ENCODE measurements around the gene ADCY7.
A peak's percentile ranks its signal among the peaks of the same experiment; 100 is the strongest.
"Not testable (repeated sequence)": the region's sequence is repeated elsewhere in the genome, so short reads cannot be mapped to it uniquely, and the experiment has no call there.

Gene ADCY7

DNA sequence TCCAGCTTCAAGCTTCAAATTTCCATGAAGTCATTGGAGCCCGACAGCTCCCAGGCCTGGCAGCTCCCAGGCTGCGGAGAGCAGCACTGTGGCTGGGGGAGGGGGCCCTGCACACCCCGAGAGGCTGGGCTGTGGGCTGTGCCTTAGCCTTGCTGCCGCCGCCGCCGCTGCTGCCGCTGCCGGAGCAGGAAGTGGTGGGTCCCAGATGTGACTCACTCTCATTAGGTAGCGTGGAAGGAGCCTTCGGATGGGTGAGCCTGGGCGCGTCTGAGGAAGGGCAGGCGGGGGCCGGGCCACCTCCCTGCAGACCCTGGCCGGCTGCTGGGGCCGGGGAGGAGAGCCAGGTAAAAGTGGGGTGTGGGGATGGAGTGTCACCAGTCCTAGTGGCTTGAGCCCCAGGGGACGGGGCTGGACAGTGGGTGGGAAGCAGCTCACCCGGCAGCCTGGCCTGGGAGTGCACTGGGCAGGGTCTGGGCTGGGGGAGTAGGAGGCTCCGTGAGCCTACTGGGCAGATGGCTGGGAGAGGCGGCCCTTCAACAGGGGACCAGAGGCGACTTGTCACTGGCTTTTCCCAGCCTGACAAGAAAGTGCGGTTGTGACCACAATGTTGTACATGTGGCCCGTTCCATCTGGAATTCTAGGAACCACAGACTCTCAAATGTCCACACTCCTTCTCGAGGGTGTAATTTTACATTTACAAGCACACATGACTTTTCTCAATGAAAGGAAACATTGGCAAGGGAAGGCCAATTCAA is at the start of gene ADCY7:
Gene ADCY7 (plus strand): TSS at position 215 of the 755 bp plus-strand sequence. CDS start 21,629 bp downstream, outside the sequence.
- DNase-seq (ENCODE audit: low spot score): peak; percentile 94

DNA sequence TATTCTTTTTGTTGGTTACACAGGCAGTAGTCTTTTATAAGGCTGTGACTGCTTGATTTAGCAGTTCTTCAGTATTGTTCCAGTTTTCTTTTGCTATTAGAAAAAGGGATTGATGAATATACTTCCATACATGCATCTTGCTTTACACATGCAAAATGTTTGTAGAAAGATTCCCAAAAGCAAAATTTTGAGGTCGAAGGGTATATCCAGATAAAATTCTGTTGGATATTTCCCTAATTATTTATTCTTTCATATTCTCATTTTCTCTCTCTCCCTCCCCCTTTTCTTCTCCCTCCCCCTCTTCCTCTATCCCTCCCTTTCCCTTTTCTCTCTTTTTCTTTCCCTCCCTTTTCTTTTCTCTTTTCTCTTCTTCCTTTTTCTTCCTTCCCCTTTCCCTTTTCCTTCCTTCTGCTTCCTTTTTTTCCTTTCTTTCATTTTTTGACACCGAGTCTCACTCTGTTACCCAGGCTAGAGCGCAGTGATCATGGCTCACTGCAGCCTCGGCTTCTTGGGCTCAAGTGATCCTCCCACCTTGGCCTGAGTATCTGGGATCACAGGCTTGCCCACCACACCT is 46.9 kb upstream of the ADCY7 start:
- no peak for DNase-seq (ENCODE audit: low spot score)

DNA sequence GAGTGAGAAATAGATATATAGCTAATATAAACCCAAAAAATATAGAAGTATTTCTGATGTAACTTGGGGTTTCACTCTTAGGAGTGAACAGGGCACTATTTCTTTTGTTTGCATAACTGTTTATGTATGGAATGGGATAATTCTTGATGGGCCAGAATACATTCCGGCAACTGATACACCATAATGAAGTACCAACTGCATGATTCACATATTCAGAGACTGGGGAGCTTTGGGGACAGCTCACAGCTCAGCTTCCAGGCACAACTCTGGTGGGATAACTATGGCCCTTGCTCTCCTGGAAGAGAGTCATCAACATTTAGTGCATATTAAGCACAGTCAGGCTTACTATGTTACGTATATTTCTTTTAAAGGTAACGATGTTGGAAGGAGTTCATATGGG is 42.1 kb upstream of the ADCY7 start:
- DNase-seq (ENCODE audit: low spot score): no peak

DNA sequence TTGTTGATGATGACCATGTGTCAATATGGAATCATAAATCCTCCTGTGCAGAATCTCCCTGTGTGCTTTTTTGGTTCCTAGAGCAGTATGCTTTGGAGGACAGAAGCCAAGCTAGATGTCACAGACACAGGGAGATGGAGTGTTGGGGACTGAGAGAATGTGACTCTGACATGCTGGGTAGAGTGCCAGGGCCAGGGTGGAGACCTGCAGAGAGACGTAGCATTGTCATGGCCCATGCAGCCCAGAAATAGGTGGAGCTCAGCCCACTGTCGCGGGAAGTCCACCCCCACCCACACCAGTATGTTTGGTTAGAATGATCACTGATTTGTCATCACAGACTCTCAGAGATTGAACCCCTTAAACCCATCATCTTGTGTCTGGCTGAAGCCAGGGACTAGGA is 39.2 kb upstream of the ADCY7 start:
- DNase-seq (ENCODE audit: low spot score): no peak

DNA sequence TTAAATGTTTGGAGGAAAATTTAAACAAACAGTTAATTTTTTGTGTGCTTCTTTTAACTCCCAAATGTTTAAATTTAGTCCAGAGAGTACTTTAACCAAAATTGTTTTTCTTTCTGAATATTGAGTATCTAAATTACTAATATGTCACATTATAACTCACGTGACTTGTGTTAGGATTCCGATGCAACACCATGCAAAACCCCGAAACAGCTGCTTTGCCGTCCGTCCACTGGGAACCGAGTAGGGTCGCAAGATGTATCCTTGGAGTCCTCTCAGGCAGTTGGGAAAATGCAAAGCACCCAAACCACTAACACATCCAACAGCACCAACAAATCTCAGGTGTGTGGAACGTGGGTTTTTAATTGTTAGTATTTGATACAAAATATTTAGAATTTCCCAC is 38.7 kb upstream of the ADCY7 start:
- no peak for DNase-seq (ENCODE audit: low spot score)

DNA sequence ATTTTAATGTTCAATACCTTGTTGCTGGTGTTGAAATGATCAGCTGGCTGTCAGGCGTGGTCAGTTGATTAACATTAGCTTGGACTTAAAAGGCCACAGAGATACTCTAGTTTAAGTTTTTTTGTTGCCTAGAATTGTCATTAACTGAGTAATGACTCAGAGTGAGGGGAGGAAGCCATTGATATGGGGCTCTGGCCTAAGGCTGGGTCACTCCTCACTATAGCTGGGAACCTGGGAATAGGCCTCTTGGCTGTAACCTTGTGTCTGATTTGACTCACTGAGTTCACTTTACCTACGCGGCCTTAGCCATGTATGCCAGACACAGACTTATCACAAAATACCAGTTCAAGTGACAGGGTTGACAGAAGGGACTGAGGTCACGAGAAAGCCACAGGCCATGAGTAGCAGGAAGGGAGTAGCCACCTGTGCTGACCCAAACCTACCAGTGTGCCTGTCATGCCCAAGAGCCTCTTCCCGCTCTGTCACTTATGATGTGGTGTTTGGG is 37.9 kb upstream of the ADCY7 start:
- no peak for DNase-seq (ENCODE audit: low spot score)

DNA sequence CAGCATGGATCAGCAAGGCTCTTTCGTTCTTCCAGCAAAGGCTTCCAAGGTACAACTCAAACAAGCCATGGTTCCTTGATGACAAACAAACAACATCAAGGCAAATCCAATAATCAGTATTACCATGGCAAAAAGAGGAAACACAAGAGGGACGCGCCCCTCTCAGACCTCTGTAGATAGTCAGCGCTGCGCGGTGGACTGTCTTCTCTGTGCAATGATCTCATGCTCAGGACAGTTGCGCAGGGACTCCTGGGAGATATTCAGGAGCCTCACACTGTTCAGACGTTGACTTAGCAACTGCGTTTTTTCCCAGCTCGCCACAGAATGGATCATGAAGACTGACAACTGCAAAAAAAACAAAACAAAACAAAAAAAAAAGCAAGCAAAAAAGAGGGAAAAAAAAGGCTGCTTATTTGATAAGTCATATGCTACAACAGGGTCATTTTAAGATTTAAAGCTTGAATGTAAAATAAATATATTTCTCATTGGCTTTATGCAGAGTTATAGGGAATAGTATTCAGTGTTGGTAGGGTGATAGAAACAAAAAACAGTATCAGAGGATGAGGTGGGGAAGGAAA is 37.1 kb upstream of the ADCY7 start:
- DNase-seq (ENCODE audit: low spot score): no peak

DNA sequence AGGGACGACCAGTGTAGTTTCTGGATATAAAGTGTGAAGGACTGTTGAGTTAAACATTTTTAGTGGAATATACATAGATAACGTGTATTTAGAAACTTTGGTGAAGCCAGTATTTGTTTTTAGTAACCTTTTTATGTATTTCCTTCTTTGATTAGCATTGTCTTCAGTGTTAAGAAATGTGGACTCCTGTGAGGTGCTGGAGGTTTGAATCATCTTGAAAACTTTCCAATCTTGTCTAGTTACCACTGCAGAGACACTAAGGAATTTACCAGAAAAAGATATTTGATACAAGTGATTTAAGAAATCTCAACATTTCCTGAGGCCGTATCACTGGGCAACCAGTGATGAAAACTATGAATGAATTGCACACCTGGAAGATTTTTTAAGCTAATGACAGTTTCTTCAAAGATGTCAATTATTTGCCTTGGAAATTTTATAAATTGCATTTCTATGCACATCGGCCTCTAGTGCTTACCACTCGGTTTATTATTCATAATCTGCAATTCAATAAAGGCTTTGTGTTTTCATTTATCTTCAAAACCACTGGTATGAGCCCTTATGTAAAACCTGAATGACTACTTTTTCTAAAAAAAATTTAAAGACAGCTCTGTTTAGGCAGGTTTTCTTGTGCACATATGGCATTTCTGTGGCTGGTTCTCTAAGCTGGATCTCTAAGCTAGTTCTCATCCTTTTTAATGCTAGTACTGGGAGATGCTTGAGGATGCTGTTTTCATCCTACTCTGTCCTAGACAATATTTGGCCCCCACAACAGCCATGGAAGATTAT is 31.4 kb upstream of the ADCY7 start:
- no peak for DNase-seq (ENCODE audit: low spot score)

DNA sequence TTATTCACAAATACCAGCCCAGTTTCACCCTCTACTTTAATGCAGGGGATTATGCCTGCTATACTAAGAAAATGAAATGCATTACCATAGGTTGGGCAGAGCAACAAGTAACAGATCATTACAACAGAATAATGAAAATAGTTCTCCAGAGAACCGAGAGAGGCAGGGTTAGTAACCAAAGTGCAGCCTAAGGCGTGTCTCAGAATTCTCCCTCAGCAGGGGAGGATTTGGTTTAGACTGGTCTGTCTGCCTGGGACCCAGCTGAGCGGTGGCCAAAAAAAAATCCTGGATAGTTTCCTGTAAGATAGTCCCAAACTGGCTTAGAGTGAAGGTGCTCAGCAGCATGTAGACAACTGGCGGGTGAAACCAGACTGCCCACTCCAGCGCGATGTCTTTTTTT is 30.8 kb upstream of the ADCY7 start:
- no peak for DNase-seq (ENCODE audit: low spot score)

DNA sequence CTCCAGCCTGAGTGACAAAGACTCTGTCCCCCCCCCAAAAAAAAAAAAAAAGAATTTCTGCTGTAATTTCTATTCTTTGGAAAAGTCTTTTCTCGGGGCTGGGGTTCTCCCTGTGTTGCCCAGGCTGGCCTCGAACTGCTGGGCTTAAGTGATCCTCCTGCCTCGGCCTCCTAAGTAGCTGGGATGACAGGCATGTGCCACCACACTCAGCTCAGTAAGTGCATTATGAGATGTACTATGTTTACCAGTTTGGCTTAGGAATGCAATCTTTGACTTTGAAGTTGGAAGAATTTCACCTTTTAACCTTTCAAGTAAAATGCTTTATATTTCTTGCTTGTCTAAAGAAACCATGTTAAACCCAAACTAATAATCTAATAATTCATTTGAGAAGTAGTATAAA is 28.0 kb upstream of the ADCY7 start:
- no peak for DNase-seq (ENCODE audit: low spot score)

DNA sequence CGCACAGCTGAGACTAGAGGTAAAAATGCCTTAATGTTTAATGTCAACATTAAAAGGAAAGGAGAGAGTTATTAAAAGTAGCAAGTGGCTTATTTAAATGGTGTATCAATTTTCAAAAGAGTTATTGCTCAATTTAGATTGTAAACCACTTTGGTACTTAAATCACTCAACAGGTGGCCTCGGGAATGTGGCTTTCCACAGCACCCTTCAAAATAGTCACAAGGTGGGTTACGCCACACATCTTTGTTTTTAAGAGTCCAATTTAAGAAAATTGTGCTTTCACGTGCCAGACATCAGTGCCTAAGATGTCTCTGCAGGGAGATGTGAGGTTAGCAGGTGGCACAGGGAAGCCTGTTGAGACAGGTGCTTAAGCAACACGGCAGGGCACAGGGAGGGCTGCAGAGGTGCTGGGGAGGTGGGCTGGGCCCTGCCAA is 27.5 kb upstream of the ADCY7 start:
- DNase-seq (ENCODE audit: low spot score): no peak

DNA sequence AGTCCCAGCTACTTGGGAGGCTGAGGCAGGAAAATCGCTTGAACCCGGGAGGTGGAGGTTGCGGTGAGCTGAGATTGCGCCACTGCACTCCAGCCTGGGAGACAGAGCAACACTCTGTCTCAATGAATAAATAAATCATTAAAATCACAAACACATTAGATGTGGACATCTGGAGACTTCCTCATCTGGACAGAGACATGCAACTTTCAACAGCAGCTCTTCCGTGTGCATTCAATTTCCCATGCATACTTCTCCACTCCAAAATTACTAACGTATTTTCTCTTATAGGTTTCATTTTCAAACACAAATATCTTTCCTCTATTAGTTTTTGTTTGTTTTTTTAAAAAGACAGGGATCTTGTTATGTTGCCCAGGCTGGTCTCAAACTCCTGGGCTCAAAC is 23.3 kb upstream of the ADCY7 start:
- DNase-seq (ENCODE audit: low spot score): not testable (repeated sequence)

DNA sequence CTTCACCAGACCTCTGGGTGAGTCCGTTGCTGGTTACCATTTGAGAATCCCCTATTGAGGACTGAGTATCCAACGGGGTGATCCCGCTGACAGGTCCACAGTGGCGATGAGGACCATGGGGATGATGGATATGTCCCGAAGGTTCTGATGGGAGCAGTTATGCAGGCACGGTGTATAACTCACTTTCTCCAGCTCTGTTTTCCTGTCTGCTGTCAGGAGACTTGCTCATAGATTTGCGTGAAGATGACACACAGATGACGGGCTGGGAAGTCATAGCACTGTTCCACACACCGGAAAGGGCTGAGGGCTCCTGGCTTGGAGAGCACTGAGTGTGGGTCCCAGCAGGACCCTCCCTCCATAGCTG is 22.2 kb upstream of the ADCY7 start:
- DNase-seq (ENCODE audit: low spot score): no peak

DNA sequence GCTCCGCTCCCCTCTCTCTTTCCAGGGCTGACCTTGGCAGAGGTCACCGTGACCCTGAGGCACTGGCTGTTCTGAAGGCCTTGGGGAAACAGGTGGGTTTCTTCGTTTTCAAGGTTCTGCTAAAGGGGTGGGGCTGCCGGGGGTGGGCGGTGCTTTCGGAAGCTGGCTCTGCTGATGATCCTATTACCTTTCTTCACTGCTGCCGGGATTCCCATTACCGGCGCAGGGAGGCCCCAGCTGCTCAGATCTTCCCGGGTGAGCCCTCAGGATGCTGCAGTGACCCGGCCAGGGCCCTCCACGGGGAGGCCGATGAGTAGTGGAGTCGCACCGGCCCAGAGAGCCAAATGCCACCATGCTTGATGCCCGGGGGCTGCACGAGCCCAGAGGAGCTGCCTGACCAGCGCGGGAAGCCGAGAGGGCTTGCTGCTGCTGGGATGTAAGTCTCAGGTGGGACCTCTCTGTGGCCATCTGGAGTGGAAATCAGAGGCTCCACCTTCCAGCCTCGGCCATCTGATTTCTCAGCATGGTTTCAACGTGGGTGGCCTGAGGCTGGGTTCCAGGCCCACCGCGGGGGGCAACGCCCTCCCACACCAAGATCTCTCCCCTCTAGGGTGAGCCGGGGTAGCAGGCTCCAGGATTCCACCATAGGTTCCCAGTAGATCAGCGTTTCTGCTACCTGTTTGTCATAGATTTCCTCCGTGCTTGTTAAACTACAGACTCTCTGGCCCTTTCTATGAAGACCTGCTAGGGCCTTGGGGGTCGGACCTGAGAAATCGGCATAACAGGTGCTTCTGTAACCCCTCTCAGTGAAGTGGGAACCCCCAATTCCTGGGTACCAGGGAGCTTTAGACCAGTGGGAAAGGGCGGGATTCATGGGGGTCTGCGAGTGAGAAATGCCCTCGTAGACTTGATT is 21.6 kb upstream of the ADCY7 start:
- no peak for DNase-seq (ENCODE audit: low spot score)

DNA sequence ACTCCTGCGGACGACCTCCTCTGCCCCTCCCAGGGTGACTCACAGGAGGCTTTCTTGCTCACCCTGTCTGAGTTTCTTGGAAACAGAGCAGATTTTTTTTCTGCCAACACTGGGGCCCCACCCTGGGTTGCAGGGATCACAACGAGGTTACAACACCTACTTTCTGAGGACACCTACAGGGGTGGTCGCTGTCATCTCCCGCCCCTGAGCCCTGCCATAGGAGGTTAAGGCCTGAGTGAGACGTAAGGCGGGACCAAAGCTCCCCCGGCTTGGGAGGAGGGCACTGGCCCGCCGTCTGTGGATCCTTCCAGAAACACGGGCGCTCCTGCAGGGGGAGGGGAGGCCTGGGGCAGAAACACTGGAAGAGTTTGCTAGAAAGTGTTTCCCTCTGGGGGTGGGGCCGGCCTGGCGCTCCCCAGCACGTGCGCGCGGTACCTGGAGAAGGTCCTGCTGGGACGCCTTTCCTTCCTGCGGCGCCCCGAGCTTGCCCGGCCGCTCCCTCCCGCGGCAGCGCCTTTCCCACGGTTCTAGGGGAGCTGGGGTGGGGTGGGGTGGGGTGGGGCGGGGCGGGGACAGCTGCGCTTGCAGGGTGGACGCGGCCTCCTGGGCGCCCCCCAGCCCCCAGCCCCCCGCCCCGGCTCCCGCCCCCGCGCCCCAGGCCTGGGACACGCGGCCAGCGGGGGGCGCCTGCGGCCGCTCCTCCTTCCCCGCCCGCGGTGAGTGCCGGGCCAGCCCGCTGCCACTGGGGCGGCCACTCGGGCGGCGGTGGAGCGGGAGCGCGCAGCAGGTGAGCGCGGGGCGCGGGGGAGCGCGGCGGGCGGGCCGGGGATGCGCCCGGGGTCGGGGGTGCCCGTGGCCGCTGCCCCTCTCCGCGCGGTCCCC is 20.7 kb upstream of the ADCY7 start:
- DNase-seq (ENCODE audit: low spot score): peak; percentile 81

DNA sequence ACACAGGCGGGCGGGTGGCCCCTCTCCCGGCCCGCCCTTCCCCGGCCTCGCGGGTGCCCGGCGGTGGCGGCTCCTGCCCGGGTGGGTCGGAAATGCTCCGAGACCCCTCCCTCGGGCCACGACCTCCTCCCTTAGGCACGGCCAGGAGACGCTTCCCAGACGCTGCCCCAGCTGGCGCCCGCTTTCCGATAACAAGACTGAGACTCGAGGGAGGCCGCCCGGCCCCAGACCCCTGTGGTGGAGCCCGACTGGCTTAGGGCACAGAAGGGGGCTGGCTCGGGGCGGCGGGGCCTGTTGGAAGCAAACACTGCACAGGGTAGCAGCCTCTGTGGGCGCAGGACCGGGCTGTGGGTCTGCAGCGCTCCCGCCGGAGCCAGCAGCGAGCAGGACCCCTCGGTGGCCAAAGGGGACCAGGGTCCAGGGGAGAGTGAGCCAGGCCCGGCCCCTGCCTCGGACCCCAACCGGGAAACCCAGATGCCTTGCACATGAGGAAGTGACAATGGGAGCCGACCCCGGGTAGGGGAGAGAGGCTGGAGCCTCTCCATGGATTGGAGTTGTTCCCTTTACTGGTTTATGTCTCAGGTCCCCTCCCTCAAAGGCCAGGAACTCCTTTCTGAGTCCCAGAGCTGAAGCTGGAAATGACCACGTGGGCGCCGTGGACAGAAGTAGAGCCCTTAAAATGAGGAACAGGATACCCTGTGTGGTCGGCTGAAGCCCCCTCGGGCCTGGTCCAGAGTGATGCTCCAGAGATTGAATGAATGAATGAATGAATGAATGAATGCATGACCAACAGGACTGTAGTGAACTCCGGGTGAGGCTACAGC is 19.8 kb upstream of the ADCY7 start:
- no peak for DNase-seq (ENCODE audit: low spot score)

DNA sequence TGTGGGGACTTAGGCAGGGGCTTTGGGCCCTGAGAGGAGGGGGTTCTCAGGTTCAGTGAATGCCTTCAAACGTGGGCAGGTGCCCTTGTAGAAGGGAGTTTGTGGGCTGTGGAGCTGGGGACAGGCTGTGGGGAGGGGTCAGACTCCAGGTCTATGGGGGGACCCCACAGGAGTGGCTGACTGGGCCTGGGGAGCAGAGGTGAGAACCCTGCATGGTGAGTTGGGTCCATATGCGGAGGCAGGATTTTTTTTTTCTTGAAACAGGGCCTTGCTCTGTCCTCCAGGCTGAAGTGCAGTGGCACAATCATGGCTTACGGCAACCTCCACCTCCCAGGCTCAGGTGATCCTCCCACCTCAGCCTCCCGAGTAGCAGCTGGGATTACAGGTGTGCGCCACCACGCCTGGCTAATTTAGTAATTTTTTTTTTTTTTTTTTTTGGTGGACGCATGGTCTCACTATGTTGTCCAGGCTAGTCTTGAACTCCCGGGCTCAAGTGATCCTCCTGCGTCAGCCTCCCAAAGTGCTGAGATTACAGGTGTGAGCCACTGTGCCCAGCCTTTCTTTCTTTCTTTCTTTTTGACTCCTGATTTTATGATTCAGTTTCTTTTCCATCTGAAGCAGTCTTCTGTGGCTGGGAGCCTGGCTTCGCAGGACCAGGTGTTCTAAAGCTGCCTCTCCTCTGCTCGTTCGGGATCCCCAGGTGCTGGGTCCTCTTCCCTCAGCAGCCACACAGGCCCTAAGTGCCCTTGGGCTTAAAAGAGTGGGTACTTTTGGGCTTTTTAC is 19.0 kb upstream of the ADCY7 start:
- no peak for DNase-seq (ENCODE audit: low spot score)

DNA sequence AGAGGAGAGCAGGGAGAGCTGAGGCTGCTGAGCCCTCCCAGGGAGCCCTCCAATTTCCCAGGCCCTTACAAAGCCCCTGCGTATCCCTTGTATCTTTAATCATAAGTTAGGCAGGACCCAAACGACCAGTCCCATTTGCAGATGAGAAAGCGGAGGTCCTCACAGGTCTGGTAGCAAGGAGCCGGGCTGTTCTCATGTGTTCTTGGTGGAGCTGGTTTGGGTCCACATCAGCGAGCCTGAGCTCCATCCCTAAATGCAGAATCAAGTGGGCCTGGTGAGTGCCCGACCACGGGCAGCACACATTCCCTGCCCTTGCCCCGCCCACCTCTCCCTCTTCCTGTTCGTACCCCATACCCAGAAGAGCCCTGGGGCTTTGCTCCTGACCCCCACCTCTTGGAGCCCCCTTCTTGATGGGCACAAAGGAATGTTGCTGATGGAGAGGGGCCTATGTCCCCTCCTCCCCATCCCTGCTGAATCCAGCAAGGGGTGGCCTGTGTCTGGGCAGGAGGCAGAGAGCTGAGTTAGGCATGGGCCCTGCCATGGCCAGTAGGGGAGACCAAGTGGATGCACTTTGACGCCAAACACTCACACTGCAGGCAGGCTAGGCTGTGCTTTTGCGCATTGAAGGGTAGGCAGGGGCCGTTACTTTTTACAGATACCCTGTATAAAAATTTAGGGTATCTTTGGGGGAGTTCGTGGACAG is 18.3 kb upstream of the ADCY7 start:
- no peak for DNase-seq (ENCODE audit: low spot score)

Measured in activated CD4-positive, alpha-beta T cell treated with anti-CD3 and anti-CD28 coated beads, Interleukin-2, Interleukin-4, amounts not matched to agents 100 ng/mL and 50 ng/mL, durations not matched to agents 16 hours and 8 hours (primary cell).